WTC11 (cell line): ENCODE data around the gene CRYGS. TPM values are rescaled to one million over a fixed set of nuclear protein-coding genes. Genes with fewer than 3 reads are reported as not detected.

Source experiments
- ATAC-seq: fragments of 200-7000 bp; cut with Tn5 transposase; 2 replicates; pipeline ENCODE4 v1.10.0; 2021; ENCODE audit warnings: mild to moderate bottlenecking, moderate library complexity
- CTCF ChIA-PET: fragments of 300-600 bp; sonication (Branson Sonifier 250); formaldehyde crosslinking; loops from one replicate; lab custom pipeline; 2021; ENCODE audit warnings: antibody characterized with exemption; lab: Charles Lee
- POLR2A ChIA-PET: fragments of 350-600 bp; sonication (Branson Sonifier 250); formaldehyde crosslinking; loops from one replicate; lab custom pipeline; 2021; ENCODE audit warnings: antibody characterized with exemption; lab: Charles Lee
- DNase-seq: peaks from one replicate; pipeline ENCODE4 v3.0.0; 2021; ENCODE audit warnings: low spot score
- H3K27ac Mint-ChIP-seq: 2 replicates; pipeline ENCODE4 v1.8.0; 2021; ENCODE audit warnings: mixed read lengths
- H3K27me3 Mint-ChIP-seq: 2 replicates; pipeline ENCODE4 v1.8.0; 2021; ENCODE audit warnings: low read depth, mild to moderate bottlenecking, moderate library complexity, mixed read lengths
- H3K36me3 Mint-ChIP-seq: 2 replicates; pipeline ENCODE4 v1.8.0; 2021; ENCODE audit warnings: mixed read lengths
- H3K4me1 Mint-ChIP-seq: 2 replicates; pipeline ENCODE4 v1.8.0; 2022; ENCODE audit warnings: mixed read lengths
- H3K4me3 Mint-ChIP-seq: 2 replicates; pipeline ENCODE4 v1.8.0; 2021; ENCODE audit warnings: mild to moderate bottlenecking, moderate library complexity, mixed read lengths
- H3K9me3 Mint-ChIP-seq: 2 replicates; pipeline ENCODE4 v1.8.0; 2021; ENCODE audit warnings: mixed read lengths
- CREM ChIP-seq: sonication (generic); formaldehyde crosslinking; IDR thresholded peaks from 2 replicates; pipeline ENCODE4 v1.8.1; 2022; ENCODE audit warnings: mild to moderate bottlenecking, missing genetic modification reagents, moderate library complexity
- EMX1 ChIP-seq: fragments of 250-450 bp; sonication (Bioruptor Pico); IDR thresholded peaks from 2 replicates; pipeline ENCODE4 v1.8.0; 2021; ENCODE audit warnings: mild to moderate bottlenecking
- JAZF1 ChIP-seq: fragments of 250-450 bp; sonication (Bioruptor Pico); IDR thresholded peaks from 2 replicates; pipeline ENCODE4 v1.9.0; 2021; ENCODE audit warnings: moderate library complexity, mild to moderate bottlenecking, inconsistent platforms
- KAT7 ChIP-seq: sonication (generic); formaldehyde crosslinking; IDR thresholded peaks from 2 replicates; pipeline ENCODE4 v1.8.1; 2023; ENCODE audit warnings: missing genetic modification reagents, mild to moderate bottlenecking, borderline replicate concordance
- MYBL2 ChIP-seq: sonication (generic); formaldehyde crosslinking; IDR thresholded peaks from 2 replicates; pipeline ENCODE4 v1.8.1; 2023; ENCODE audit warnings: mild to moderate bottlenecking, moderate library complexity, missing genetic modification reagents
- NFYB ChIP-seq: sonication (generic); formaldehyde crosslinking; conservative IDR thresholded peaks from 2 replicates; pipeline ENCODE4 v1.8.0; 2022; ENCODE audit warnings: low read depth, missing genetic modification reagents
- OVOL2 ChIP-seq: fragments of 250-450 bp; sonication (Bioruptor Pico); IDR thresholded peaks from 2 replicates; pipeline ENCODE4 v1.9.0; 2021; ENCODE audit warnings: mild to moderate bottlenecking, borderline replicate concordance
- RORB ChIP-seq: fragments of 250-450 bp; sonication (Bioruptor Pico); IDR thresholded peaks from 2 replicates; pipeline ENCODE4 v1.9.0; 2021; ENCODE audit warnings: mild to moderate bottlenecking
- SP1 ChIP-seq: sonication (generic); formaldehyde crosslinking; conservative IDR thresholded peaks from 2 replicates; pipeline ENCODE4 v1.8.1; 2022; ENCODE audit warnings: missing genetic modification reagents
- ZBTB21 ChIP-seq: sonication (generic); formaldehyde crosslinking; IDR thresholded peaks from 2 replicates; pipeline ENCODE4 v1.8.1; 2023; ENCODE audit warnings: mild to moderate bottlenecking, missing genetic modification reagents, borderline replicate concordance
- ZNF138 ChIP-seq: sonication (generic); formaldehyde crosslinking; conservative IDR thresholded peaks from 2 replicates; pipeline ENCODE4 v1.8.1; 2022; ENCODE audit warnings: mild to moderate bottlenecking, moderate library complexity, missing genetic modification reagents
- ZNF219 ChIP-seq: sonication (generic); formaldehyde crosslinking; IDR thresholded peaks from 2 replicates; pipeline ENCODE4 v1.8.0; 2023; ENCODE audit warnings: missing genetic modification reagents, mild to moderate bottlenecking, borderline replicate concordance
- ZNF396 ChIP-seq: fragments of 250-450 bp; sonication (Bioruptor Pico); IDR thresholded peaks from 2 replicates; pipeline ENCODE4 v1.8.0; 2021; ENCODE audit warnings: mild to moderate bottlenecking, moderate library complexity, borderline replicate concordance
- ZNF671 ChIP-seq: fragments of 250-450 bp; sonication (Bioruptor Pico); IDR thresholded peaks from 2 replicates; pipeline ENCODE4 v1.8.0; 2021; ENCODE audit warnings: mild to moderate bottlenecking
- total RNA-seq: library from RNA; stranded (reverse); gene quantifications from 3 replicates; pipeline ENCODE4 v1.2.3, GENCODE V29; 2021
- TF ChIP-seq, protein P1 (sequence below): sonication (generic); formaldehyde crosslinking; IDR thresholded peaks from 2 replicates; pipeline ENCODE4 v1.8.1; 2022; ENCODE audit warnings: low read depth, mild to moderate bottlenecking, moderate library complexity, missing genetic modification reagents, borderline replicate concordance
- TF ChIP-seq, protein P2 (sequence below): sonication (generic); formaldehyde crosslinking; IDR thresholded peaks from 2 replicates; pipeline ENCODE4 v1.8.1; 2023; ENCODE audit warnings: mild to moderate bottlenecking, missing genetic modification reagents, borderline replicate concordance
- TF ChIP-seq, protein P3 (sequence below): sonication (generic); formaldehyde crosslinking; IDR thresholded peaks from 2 replicates; pipeline ENCODE4 v1.8.1; 2023; ENCODE audit warnings: mild to moderate bottlenecking, missing genetic modification reagents
- TF ChIP-seq, protein P4 (sequence below): sonication (generic); formaldehyde crosslinking; IDR thresholded peaks from 2 replicates; pipeline ENCODE4 v1.8.1; 2022; ENCODE audit warnings: low read depth, missing genetic modification reagents, borderline replicate concordance
- TF ChIP-seq, protein P5 (sequence below): sonication (generic); formaldehyde crosslinking; conservative IDR thresholded peaks from 2 replicates; pipeline ENCODE4 v1.8.1; 2022; ENCODE audit warnings: mild to moderate bottlenecking, missing genetic modification reagents
- TF ChIP-seq, protein P6 (sequence below): sonication (generic); formaldehyde crosslinking; IDR thresholded peaks from 2 replicates; pipeline ENCODE4 v1.8.1; 2023; ENCODE audit warnings: mild to moderate bottlenecking, missing genetic modification reagents, moderate library complexity
- TF ChIP-seq, protein P7 (sequence below): sonication (generic); formaldehyde crosslinking; IDR thresholded peaks from 2 replicates; pipeline ENCODE4 v1.8.0; 2023; ENCODE audit warnings: missing genetic modification reagents
- TF ChIP-seq, protein P8 (sequence below): sonication (generic); formaldehyde crosslinking; IDR thresholded peaks from 2 replicates; pipeline ENCODE4 v1.8.0; 2022; ENCODE audit warnings: mild to moderate bottlenecking, missing genetic modification reagents

CRYGS gene
- total RNA-seq, 1 experiment from 2014 or later, result 1.7 TPM

DNA sequence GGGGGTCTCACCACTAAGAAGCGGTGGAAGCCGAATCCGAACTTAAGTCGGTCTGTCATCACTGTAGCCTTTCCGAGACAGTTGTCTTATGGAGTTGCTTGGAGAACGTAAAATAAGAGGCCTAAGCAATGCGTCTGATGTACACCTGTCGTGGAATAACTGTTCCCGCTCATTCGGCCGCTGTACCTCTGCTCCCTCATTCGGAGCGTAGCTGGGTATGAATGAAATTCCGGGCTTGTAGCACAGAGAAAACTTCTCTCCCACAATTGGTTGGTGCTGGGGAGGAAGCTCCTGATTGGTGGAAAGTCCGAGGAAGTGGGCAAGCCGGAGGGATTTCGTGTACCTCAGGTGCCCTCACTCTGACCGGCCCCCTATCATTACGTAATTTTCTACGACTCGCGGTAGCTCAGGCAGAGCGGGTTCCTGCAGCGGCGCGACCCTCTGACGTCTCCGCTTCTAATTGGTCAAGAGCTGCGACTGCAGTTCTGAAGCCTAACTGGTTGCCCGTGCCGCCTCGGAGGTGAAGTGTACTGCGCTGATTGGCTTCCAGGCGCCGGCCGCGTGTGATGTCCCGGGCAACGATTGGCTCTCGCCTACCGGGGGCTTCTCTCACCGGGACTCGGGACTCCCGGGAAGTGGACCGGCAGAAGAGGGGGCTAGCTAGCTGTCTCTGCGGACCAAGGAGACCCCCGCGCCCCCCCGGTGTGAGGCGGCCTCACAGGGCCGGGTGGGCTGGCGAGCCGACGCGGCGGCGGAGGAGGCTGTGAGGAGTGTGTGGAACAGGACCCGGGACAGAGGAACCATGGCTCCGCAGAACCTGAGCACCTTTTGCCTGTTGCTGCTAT is 26.1 kb upstream of the CRYGS start, which contains the start of gene DNAJB11:
TSS of gene DNAJB11 (plus strand) at position 625 of the 845 bp plus-strand sequence. CDS start at position 803, 178 bp downstream.
- peak; percentile 89 for ATAC-seq
- TF ChIP-seq, protein P1, sequence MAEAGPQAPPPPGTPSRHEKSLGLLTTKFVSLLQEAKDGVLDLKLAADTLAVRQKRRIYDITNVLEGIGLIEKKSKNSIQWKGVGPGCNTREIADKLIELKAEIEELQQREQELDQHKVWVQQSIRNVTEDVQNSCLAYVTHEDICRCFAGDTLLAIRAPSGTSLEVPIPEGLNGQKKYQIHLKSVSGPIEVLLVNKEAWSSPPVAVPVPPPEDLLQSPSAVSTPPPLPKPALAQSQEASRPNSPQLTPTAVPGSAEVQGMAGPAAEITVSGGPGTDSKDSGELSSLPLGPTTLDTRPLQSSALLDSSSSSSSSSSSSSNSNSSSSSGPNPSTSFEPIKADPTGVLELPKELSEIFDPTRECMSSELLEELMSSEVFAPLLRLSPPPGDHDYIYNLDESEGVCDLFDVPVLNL, result no peak
- TF ChIP-seq ZNF396 (CRISPR knock-in tag) (no peak), JAZF1 (CRISPR knock-in tag) (no peak), KAT7 (CRISPR knock-in tag) (no peak), OVOL2 (CRISPR knock-in tag) (no peak), SP1 (CRISPR knock-in tag) (peak; percentile 69), NFYB (CRISPR knock-in tag) (peak; percentile 88), RORB (CRISPR knock-in tag) (no peak), CREM (CRISPR knock-in tag) (peak; percentile 96), ZBTB21 (CRISPR knock-in tag) (peak; percentile 77; the same call in 1 of the 2 replicates), ZNF671 (no peak), EMX1 (CRISPR knock-in tag) (no peak), ZNF219 (CRISPR knock-in tag) (no peak), ZNF138 (CRISPR knock-in tag) (no peak), MYBL2 (0 out of 2 replicates have a peak, but pooled peaks have one; percentile 53)
- TF ChIP-seq, protein P2, sequence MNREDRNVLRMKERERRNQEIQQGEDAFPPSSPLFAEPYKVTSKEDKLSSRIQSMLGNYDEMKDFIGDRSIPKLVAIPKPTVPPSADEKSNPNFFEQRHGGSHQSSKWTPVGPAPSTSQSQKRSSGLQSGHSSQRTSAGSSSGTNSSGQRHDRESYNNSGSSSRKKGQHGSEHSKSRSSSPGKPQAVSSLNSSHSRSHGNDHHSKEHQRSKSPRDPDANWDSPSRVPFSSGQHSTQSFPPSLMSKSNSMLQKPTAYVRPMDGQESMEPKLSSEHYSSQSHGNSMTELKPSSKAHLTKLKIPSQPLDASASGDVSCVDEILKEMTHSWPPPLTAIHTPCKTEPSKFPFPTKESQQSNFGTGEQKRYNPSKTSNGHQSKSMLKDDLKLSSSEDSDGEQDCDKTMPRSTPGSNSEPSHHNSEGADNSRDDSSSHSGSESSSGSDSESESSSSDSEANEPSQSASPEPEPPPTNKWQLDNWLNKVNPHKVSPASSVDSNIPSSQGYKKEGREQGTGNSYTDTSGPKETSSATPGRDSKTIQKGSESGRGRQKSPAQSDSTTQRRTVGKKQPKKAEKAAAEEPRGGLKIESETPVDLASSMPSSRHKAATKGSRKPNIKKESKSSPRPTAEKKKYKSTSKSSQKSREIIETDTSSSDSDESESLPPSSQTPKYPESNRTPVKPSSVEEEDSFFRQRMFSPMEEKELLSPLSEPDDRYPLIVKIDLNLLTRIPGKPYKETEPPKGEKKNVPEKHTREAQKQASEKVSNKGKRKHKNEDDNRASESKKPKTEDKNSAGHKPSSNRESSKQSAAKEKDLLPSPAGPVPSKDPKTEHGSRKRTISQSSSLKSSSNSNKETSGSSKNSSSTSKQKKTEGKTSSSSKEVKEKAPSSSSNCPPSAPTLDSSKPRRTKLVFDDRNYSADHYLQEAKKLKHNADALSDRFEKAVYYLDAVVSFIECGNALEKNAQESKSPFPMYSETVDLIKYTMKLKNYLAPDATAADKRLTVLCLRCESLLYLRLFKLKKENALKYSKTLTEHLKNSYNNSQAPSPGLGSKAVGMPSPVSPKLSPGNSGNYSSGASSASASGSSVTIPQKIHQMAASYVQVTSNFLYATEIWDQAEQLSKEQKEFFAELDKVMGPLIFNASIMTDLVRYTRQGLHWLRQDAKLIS, result 0 out of 2 replicates have a peak, but pooled peaks have one; percentile 42
- TF ChIP-seq, protein P3, sequence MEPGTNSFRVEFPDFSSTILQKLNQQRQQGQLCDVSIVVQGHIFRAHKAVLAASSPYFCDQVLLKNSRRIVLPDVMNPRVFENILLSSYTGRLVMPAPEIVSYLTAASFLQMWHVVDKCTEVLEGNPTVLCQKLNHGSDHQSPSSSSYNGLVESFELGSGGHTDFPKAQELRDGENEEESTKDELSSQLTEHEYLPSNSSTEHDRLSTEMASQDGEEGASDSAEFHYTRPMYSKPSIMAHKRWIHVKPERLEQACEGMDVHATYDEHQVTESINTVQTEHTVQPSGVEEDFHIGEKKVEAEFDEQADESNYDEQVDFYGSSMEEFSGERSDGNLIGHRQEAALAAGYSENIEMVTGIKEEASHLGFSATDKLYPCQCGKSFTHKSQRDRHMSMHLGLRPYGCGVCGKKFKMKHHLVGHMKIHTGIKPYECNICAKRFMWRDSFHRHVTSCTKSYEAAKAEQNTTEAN (CRISPR knock-in tag), result no peak
- TF ChIP-seq, protein P4, sequence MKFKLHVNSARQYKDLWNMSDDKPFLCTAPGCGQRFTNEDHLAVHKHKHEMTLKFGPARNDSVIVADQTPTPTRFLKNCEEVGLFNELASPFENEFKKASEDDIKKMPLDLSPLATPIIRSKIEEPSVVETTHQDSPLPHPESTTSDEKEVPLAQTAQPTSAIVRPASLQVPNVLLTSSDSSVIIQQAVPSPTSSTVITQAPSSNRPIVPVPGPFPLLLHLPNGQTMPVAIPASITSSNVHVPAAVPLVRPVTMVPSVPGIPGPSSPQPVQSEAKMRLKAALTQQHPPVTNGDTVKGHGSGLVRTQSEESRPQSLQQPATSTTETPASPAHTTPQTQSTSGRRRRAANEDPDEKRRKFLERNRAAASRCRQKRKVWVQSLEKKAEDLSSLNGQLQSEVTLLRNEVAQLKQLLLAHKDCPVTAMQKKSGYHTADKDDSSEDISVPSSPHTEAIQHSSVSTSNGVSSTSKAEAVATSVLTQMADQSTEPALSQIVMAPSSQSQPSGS (CRISPR knock-in tag), result no peak
- TF ChIP-seq, protein P5, sequence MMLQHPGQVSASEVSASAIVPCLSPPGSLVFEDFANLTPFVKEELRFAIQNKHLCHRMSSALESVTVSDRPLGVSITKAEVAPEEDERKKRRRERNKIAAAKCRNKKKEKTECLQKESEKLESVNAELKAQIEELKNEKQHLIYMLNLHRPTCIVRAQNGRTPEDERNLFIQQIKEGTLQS (CRISPR knock-in tag), result no peak
- TF ChIP-seq, protein P6, sequence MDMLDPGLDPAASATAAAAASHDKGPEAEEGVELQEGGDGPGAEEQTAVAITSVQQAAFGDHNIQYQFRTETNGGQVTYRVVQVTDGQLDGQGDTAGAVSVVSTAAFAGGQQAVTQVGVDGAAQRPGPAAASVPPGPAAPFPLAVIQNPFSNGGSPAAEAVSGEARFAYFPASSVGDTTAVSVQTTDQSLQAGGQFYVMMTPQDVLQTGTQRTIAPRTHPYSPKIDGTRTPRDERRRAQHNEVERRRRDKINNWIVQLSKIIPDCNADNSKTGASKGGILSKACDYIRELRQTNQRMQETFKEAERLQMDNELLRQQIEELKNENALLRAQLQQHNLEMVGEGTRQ (CRISPR knock-in tag), result peak; percentile 25; the same call in 1 of the 2 replicates
- TF ChIP-seq, protein P7, sequence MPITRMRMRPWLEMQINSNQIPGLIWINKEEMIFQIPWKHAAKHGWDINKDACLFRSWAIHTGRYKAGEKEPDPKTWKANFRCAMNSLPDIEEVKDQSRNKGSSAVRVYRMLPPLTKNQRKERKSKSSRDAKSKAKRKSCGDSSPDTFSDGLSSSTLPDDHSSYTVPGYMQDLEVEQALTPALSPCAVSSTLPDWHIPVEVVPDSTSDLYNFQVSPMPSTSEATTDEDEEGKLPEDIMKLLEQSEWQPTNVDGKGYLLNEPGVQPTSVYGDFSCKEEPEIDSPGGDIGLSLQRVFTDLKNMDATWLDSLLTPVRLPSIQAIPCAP (CRISPR knock-in tag), result 0 out of 2 replicates have a peak, but pooled peaks have one; percentile 25
- TF ChIP-seq, protein P8, sequence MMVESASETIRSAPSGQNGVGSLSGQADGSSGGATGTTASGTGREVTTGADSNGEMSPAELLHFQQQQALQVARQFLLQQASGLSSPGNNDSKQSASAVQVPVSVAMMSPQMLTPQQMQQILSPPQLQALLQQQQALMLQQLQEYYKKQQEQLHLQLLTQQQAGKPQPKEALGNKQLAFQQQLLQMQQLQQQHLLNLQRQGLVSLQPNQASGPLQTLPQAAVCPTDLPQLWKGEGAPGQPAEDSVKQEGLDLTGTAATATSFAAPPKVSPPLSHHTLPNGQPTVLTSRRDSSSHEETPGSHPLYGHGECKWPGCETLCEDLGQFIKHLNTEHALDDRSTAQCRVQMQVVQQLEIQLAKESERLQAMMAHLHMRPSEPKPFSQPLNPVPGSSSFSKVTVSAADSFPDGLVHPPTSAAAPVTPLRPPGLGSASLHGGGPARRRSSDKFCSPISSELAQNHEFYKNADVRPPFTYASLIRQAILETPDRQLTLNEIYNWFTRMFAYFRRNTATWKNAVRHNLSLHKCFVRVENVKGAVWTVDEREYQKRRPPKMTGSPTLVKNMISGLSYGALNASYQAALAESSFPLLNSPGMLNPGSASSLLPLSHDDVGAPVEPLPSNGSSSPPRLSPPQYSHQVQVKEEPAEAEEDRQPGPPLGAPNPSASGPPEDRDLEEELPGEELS, result no peak

More for the DNA sequence above, 26.1 kb upstream of the CRYGS start, which contains the start of gene DNAJB11:
- Mint-ChIP-seq H3K27me3 (no peaks in the 10 kb centered on the region), H3K4me1 (peaks cover 31% of the 10 kb centered on the region), H3K4me3 (peak within 1 kb of the TSS; percentile 88), H3K27ac (peak within 1 kb of the TSS; percentile 98), H3K9me3 (no peaks in the 10 kb centered on the region), H3K36me3 (peaks cover 22% of the 10 kb centered on the region)
- ChIA-PET CTCF (interaction anchor here (0.7 to 3.4 kb wide), 8 partner anchors 19 to 583 kb away, joined by 3 to 15 read pairs (median 6); partner anchors contain the start of gene RPL39L), POLR2A (interaction anchor here (0.6 to 1.5 kb wide), 9 partner anchors 27 to 984 kb away, joined by 3 to 22 read pairs (median 4); partner anchors contain the start of genes EIF4A2, RFC4 and SENP2)
- peak; percentile 99 for DNase-seq
